HG03045 (cell line): ENCODE results near the gene CEP170B.

Experiments used
- ATAC-seq: cut with Tn5 transposase; IDR thresholded peaks from one replicate; pipeline ENCODE4 v1.9.1; 2021; ENCODE audit warnings: mild to moderate bottlenecking, moderate library complexity; ENCODE audit not compliant: unreplicated experiment

The CEP170B gene

GRCh38 chr14:104929268-104930230 lies 64.5 kb downstream of the CEP170B start:
- ATAC-seq = no peak

DNA sequence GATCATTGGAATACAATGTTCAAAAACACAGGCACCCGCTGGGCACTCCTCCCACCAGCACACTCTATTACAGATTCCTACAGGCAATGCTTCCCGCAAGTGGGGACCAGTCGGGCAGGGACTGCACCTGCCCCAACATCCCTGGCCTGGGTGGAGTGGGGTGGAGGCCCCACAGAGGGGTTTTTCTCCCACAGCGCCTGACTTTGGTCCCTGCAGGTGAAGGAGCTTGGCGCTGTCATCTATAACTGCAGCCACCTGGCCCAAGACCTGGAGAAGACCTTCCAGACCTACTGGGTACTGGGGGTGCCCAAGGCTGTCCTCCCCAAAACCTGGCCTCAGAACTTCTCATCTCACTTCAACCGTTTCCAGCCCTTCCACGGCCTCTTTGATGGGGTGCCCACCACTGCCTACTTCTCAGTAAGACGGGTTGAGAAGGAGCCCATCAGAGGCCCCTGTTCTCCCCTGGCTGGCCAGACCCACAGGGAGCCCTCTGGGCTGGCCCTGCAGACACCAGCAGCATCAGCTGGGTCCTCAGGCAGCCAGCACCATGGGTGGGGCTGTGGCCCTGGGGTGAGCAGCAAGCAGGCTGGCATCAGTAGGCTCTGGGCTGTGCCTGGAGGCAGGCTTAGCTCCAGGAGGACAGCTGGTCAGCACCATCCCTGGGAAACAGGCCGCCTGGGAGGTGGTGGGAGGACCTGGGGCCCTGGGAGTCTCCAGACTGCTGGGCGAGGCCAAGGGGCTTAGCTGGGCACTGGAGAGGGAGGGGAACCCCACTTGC lies 65.6 kb downstream of the CEP170B start:
- no peak for ATAC-seq

GRCh38 chr14:104931304-104931770 lies 66.3 kb downstream of the CEP170B start:
- no peak for ATAC-seq

GRCh38 chr14:104931771-104932675 lies 67.0 kb downstream of the CEP170B start:
- ATAC-seq = no peak

DNA sequence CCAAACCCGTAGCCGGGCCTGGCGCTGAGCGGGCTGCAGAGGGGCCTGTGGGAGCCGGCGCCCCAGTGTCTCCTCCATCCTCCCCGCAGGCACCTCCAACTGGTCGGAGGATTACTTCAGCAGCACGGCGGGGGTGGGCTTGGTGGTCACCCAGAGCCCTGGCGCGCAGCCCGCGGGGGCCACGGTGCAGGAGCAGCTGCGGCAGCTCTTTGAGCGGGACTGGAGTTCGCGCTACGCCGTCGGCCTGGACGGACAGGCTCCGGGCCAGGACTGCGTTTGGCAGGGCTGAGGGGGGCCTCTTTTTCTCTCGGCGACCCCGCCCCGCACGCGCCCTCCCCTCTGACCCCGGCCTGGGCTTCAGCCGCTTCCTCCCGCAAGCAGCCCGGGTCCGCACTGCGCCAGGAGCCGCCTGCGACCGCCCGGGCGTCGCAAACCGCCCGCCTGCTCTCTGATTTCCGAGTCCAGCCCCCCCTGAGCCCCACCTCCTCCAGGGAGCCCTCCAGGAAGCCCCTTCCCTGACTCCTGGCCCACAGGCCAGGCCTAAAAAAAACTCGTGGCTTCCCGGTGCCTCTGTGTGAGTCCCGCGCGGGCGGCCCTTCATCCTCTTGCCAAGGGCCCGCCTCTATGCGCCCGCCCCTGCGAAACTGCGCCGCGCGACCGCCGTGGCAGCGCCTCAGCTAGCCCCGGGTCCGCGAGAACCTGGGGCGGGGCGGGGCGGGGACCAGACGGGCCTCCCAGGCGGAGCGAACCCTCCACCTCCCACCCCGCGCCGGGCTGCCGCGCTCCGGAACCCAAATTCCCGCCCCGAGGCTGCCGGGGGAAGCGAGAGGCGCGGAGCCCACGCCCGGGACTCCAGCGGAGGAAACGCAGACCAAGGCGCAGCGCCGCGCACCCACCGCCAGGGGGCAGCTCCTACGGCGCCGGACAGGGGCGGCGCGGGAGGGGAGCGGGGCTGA lies 67.9 kb downstream of the CEP170B start:
- peak; percentile 50 for ATAC-seq

GRCh38 chr14:104933746-104934733 lies 69.0 kb downstream of the CEP170B start:
- no peak for ATAC-seq

DNA sequence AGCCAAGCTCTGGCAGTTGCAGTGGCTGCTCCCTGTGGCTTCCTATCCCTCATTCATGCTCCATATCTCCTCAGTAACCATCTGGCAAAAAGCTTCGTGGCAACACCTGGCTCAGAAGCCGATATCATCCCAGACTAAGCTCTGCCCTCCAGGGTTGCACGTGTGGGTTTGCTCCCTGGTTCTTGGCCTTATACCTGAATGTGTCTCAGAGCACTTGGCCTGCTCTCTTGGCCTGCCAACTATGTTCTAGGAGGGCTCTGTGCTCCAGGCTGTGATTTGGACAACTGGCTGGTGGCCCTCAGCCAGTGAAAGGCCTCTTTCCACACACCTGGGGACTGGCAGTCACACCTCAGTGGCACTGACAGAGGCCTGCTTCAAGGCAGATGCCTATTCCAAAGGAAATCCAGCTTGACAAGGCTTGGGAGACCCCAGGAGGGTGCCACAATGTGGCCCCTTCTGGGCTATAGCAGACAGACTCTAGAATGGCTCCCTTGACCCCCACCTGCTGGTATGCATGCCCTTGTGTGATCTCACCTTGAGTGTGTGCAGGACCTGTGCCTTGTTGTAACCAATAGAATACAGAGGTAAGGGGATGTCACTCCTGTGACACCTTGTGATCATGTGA lies 70.1 kb downstream of the CEP170B start:
- no peak for ATAC-seq

DNA sequence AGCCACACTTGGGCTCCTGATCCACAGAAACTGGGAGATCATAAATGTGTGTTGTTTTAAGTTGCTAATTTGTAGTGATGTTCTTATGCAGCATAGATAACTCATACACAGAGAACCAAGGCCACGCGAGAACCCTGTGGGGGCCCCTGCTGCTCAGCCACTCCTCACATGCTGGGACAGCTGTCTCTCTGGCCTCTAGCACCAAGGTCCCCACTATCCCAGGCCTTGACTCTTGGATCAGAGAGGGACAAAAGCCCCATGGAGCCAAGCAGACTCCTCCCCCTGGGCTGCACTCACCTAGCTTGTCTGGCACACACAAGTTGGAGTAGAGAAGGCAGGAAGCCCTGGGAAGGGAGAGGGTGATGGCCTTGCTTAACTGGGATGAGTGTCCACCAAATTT lies 70.9 kb downstream of the CEP170B start:
- ATAC-seq = no peak

- no peak for ATAC-seq
Observed at GRCh38 chr14:104936361-104937155, 71.5 kb downstream of the CEP170B start.

DNA sequence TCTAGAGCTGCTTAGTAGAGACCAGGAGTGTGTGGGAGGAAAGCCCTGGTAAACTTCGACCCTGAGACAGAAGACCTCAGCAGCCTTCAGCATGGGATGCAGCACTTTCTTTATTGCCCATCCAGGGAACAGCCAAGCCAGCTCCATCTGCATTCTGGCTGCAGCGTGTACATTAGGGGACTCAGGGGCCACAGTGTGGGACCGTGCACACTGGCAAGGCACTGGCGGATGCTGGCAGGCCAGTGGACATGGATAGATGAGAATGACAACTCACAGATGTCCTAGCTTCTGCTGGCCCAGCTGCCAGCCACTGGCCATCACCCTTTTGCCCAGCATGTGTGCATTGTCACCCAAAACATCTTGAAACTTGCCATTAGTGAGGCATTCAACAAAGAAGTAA lies 72.1 kb downstream of the CEP170B start:
- no peak for ATAC-seq

GRCh38 chr14:104937694-104938365 lies 72.8 kb downstream of the CEP170B start:
- ATAC-seq = no peak

DNA sequence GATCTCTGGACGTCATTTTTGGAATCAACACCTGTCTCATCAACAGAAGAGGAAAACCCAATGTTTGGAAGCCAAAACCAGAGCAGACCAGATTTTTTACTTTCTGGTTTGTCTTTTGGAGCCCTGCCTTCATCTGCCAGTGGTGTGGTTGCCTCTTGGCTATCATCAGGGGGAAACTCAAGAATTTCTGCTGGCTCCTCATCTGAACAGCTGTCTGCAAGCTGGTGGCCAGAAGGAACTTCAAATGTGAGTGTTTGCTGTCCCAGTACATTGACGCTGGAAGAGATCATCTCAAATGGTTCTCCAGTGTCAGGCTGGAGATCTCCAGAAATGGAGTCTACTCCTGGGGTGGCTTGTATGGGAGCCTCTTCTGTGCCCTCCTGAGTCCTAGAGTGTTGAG lies 73.4 kb downstream of the CEP170B start:
- ATAC-seq = no peak

DNA sequence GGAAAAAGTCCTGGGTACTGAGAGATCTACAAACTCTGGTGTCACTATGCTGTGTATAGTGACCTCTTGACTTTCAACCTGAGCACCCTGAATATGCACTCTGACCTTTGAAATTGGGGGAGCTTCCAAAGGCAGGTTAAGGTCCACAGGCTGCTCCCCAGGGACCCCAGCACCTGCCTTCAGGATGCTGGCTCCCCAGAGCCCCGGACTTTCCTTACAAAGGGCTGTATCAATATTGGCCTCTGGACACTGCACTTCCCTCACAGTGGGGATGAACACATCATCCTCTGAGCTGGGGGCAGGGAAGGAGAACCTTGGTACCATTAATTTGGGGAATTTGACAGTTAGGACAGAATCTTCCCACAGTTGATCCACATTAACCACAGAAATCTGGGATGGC lies 73.9 kb downstream of the CEP170B start:
- ATAC-seq = no peak

DNA sequence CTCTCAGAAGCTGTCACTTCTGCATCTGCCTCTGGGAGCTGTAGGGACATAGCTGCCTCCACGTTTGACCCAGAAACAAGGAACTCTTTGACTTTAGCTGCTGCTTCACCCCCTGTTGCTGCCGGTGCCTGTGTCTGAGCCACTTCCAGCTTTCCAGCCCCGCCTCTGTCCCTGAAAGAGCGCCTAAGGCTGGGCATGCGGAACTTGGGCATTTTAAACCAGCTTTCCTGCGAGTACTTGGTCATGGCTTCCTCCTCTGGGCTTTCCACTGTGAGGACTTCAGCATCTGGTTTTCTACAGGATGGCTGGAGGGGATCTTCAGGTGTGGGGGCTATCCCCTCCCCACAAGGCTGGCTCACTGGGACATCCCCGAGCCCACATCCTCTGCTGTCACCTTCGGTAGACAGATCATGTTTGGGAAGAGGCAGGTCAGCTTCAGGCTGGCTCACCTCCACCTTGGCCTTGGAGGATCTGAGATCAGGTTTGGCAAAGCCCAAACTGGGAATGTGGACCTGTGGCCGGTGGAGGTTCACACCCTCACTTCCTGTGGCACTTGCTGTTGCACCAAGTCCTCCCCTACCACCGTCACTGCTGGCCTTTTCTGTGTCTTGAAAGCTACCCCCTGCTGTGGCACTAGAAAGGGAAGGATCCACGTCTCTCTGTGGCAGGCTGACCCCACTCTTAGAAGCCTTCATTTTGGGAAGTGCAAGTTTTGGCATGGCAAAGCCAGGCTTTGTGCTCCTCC lies 74.8 kb downstream of the CEP170B start:
- no peak for ATAC-seq

- no peak for ATAC-seq
Observed at GRCh38 chr14:104940526-104941150, 75.6 kb downstream of the CEP170B start.
